Psoas muscle (tissue), 8 donors: ENCODE data around the gene AIM2. TPM values are rescaled to one million over a fixed set of nuclear protein-coding genes. Genes with fewer than 3 reads are reported as not detected.

ENCODE experiments used
- ATAC-seq, 4 donors: fragments of 200-7000 bp; cut with Tn5 transposase; one replicate each; pipeline ENCODE4 v1.9.1; 2020; ENCODE audit warnings: moderate library complexity in 3 of 4, mild to moderate bottlenecking in 2 of 4
- DNase-seq, 2 donors: peaks; one replicate each; pipeline ENCODE4 v3.0.0-alpha.2; 2020
- H3K27ac ChIP-seq: fragments of 200-600 bp; one replicate; pipeline ENCODE4 v1.8.0; 2022
- H3K27me3 ChIP-seq, 3 donors: fragments of 200-600 bp in 1 of 3; one replicate each; pipeline versions ENCODE4 v1.6.1 to v1.8.0; 2013 to 2022; ENCODE audit warnings: low read length in 2 of 3, mild to moderate bottlenecking in 2 of 3, moderate library complexity in 1 of 3; ENCODE audit not compliant: insufficient read depth in 3 of 3
- H3K36me3 ChIP-seq, 2 donors: fragments of 200-600 bp in 1 of 2; one replicate each; pipeline versions ENCODE4 v1.6.1 to v1.8.0; 2013 to 2022; ENCODE audit warnings: low read depth in 1 of 2, mild to moderate bottlenecking in 1 of 2, moderate library complexity in 1 of 2; ENCODE audit not compliant: insufficient read depth in 1 of 2
- H3K4me1 ChIP-seq: fragments of 200-600 bp; one replicate; pipeline ENCODE4 v1.8.0; 2022
- H3K4me3 ChIP-seq: fragments of 200-600 bp; one replicate; pipeline ENCODE4 v1.8.0; 2022; ENCODE audit warnings: mild to moderate bottlenecking
- H3K9me3 ChIP-seq: fragments of 200-600 bp; one replicate; pipeline ENCODE4 v1.8.0; 2022
- CTCF ChIP-seq: fragments of 200-600 bp; IDR thresholded peaks from one replicate; pipeline ENCODE4 v1.8.0; 2022; ENCODE audit warnings: antibody characterized with exemption
- WGBS, 3 donors: extraction: QIAGEN DNeasy Blood & Tissue Kit; methylation state at CpG; one replicate each; pipeline versions ENCODE4 v1.1.6 to v1.1.7; 2013; 5-methylcytosine and 5-hydroxymethylcytosine counted together
- intact Hi-C, 2 donors: fragments of 100-400 bp; cut with DNase I; formaldehyde crosslinking; loops; one replicate each; pipeline versions ENCODE4 v1.11.0 to v1.14.2; 2022
- polyA plus RNA-seq, 3 donors: library from polyadenylated mRNA; stranded (reverse); fragments of 200-250 nt; gene quantifications; one replicate each; pipeline ENCODE4 v1.2.3, GENCODE V29; 2013
- total RNA-seq, 4 donors: library from RNA; stranded (reverse); fragmentation: NEBNext Ultra II Directional in 2 of 4; extraction: Animal tissue kit (Norgen Biotek cat#: 25700) in 2 of 4; gene quantifications; one replicate each; pipeline versions ENCODE4 v1.2.1 to v1.2.4, GENCODE V29; 2021 to 2023
- donor health status: healthy with polysubstance abuse.
- donor health status: DM: no; HTN: no; CAD: no; lungs with moderate emphysema.
- donor health status: Bipolar disorder and iron deficiency.
- donor health status: healthy.
- donor health status: DM: yes; HTN: yes; CAD: no.
- donor health status: DM: no; HTN: no; CAD: no.
- donor health status: DM: no; HTN: no; CAD: no.
- donor health status: DM: yes; HTN: yes; CAD: no.

AIM2 gene
- total and polyA plus RNA-seq, 7 donors = 0.06 to 0.52 (median 0.38) TPM; not detected in 2

- 79 to 87% (median 86%) methylated on average over 4 of the region's 4 CpGs for WGBS, 3 donors
Measured at GRCh38 chr1:159089184-159089791, 12.7 kb upstream of the AIM2 start.

GRCh38 chr1:159088546-159089183, 12.1 kb upstream of the AIM2 start:
- Histone ChIP-seq H3K4me3 (no peak overlapping the region), H3K27me3 (no peaks in the 10 kb centered on the region), H3K4me1 (no peaks in the 10 kb centered on the region), H3K9me3 (no peaks in the 10 kb centered on the region), H3K36me3 (no peaks in the 10 kb centered on the region), H3K27ac (no peak overlapping the region)
- no peak for ATAC-seq
- DNase-seq = no peak
- intact Hi-C loops = no loop called here
- 64 to 68% (median 66%) methylated on average over 6 of the region's 6 CpGs for WGBS, 3 donors
- no peak for TF ChIP-seq CTCF

More at GRCh38 chr1:159089184-159089791, 12.7 kb upstream of the AIM2 start:
- Histone ChIP-seq H3K4me3 (no peak overlapping the region), H3K27me3 (no peaks in the 10 kb centered on the region), H3K36me3 (no peaks in the 10 kb centered on the region), H3K27ac (no peak overlapping the region), H3K9me3 (no peaks in the 10 kb centered on the region), H3K4me1 (no peaks in the 10 kb centered on the region)
- intact Hi-C loops = no loop called here
- ATAC-seq = no peak
- DNase-seq = no peak
- peak; percentile 29 for TF ChIP-seq CTCF

GRCh38 chr1:159088050-159088449, 11.5 kb upstream of the AIM2 start:
- Histone ChIP-seq H3K4me1 (no peaks in the 10 kb centered on the region), H3K36me3 (no peaks in the 10 kb centered on the region), H3K27ac (no peak overlapping the region), H3K4me3 (no peak overlapping the region), H3K27me3 (no peaks in the 10 kb centered on the region), H3K9me3 (no peaks in the 10 kb centered on the region)
- WGBS, 3 donors = 40 to 45% (median 43%) methylated on average over 2 of the region's 2 CpGs
- ATAC-seq = no peak
- no peak for TF ChIP-seq CTCF
- intact Hi-C loops = no loop called here
- no peak for DNase-seq

- no peak for DNase-seq
- Histone ChIP-seq H3K36me3 (no peaks in the 10 kb centered on the region), H3K27me3 (peaks cover 0 to 2% (median 0%) of the 10 kb centered on the region in 3 donors), H3K4me3 (no peak overlapping the region), H3K4me1 (no peaks in the 10 kb centered on the region), H3K27ac (no peak overlapping the region), H3K9me3 (no peaks in the 10 kb centered on the region)
- WGBS, 3 donors = 91 to 94% (median 93%) methylated on average over 3 of the region's 3 CpGs
- intact Hi-C loops = no loop called here
- no peak for ATAC-seq
- TF ChIP-seq CTCF = no peak
Measured at GRCh38 chr1:159084867-159085266, 8.3 kb upstream of the AIM2 start.
